GM18520 (cell line): Measurements from ENCODE around the gene GABRR2.
"Not testable (repeated sequence)": the region's sequence is repeated elsewhere in the genome, so short reads cannot be mapped to it uniquely, and the experiment has no call there.

Experiments
- ATAC-seq: cut with Tn5 transposase; IDR thresholded peaks from one replicate; pipeline ENCODE4 v1.9.1; 2021; ENCODE audit not compliant: unreplicated experiment

Gene GABRR2

GRCh38 chr6:89328976-89329375 lies 13.9 kb upstream of the GABRR2 start:
- ATAC-seq, result no peak

GRCh38 chr6:89324304-89324703 lies 9.2 kb upstream of the GABRR2 start:
- no peak for ATAC-seq

DNA sequence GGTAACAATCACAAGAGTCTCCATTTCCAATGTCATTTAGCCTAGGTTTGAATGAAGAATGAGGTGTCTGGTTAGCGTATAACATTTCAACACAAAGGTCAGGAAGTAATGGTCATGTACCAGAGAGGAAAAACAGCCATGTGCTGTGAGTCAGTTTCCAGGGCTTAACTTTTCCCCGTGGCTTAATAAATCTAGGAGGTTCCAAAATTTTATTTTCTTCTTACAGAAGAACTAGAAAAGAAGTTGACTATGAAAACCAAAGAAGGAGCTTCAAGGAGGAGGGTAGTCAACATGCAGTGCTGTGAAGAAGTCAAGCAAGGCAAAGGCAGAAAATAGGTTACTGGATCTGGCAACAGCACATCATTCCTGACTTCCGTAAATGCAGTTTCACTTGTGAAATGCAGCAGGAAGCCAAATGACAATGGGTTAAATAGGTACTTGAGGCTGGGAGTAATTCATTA lies 8.4 kb upstream of the GABRR2 start:
- ATAC-seq, result no peak

DNA sequence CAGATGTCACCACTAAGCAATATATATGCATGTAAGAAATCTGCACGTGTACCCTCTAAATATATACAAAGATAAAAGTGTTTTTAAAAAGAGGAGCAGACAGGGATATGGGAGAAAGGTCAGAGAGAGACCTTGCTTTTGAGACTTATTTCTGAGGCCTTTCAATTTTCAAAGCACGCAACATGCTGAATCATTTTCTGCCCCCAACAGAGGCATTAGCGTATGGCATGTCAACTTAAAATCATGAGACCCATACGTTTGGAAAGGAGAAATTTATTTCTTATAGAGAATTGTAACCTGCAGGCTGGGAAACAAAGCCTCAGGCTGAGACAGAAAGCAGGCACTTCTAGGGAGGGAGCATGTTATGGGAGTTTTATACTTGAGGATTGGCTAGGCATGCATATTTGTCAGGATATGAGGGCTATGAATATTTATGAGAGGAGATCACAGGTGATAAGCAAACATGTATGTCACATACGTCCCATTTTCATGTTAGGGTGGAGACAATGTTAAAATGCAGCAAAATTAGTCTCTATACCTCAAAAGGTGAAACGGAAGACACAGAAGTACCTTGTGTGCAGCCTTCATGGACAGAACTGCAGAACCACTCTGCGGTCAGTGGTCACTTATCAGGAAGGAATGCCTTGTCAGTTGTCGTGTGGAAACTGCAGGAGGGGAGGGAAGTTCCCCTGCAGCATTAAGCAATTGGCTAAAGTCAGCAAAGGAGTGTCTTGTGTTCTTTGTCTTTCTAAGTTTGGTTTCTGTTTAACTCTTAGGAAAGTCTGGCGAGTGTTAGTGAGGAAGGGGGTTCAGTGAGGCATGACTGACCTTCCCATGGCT lies 6.3 kb upstream of the GABRR2 start:
- no peak for ATAC-seq

GRCh38 chr6:89320012-89320559 lies 5.0 kb upstream of the GABRR2 start:
- no peak for ATAC-seq

- no peak for ATAC-seq
These were observed 2.0 kb upstream of the GABRR2 start for GRCh38 chr6:89317067-89317466.

DNA sequence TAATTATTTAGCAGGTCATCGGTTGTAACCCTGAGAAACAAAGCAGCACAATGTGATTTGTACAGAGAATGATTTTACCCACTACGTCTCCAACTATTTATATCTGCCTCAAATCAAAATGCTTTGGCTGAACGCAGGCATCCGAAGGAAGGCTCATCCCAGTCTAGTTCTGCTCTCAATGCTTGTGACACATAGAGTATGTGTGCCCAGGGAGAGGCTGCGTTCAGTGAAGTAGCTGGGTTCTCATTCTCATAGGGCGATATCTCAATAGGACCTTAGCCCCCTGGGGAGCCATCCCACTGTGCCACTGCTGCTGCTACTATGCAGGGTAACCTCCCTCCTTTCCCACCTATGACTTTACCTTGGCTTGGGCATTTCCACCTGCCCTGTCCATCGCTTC lies 407 bp downstream of the GABRR2 start:
- no peak for ATAC-seq

- no peak for ATAC-seq
These were observed 2.1 kb downstream of the GABRR2 start for GRCh38 chr6:89313006-89313405.

DNA sequence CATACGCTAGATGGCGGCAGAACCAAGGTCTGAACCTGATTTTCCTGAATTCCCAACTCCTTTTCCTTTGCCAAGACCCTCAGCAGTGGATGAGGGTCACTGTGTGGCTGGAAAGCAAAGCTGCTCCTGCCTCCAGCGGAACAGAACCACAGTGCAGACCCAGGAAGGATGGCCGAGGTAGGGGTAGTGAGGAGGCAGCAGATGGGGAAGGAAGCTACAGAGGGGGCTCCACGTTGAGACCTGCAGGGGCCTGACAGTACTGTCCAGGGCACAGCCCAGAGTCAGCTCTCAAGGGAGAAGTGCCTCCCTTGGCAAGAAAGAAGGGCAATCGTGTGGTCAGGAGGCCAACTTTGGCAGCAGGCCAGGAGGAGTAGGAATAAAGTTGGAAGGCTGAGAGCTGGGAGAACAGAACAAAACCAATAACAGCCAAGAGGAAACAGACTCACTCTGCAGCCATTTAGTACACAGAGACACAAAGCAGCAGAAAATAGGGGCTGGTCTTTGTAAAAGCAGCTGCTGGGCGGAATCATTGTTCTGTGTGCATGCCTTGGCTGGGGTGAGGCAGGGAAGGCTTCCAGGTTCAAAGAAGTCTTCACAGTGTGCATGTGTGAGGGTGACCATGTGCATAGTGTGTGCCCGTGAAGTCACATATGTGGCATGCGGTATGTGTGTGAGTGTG lies 3.1 kb downstream of the GABRR2 start:
- ATAC-seq, result no peak

- ATAC-seq, result no peak
These were observed 3.6 kb downstream of the GABRR2 start for GRCh38 chr6:89311530-89311852.

DNA sequence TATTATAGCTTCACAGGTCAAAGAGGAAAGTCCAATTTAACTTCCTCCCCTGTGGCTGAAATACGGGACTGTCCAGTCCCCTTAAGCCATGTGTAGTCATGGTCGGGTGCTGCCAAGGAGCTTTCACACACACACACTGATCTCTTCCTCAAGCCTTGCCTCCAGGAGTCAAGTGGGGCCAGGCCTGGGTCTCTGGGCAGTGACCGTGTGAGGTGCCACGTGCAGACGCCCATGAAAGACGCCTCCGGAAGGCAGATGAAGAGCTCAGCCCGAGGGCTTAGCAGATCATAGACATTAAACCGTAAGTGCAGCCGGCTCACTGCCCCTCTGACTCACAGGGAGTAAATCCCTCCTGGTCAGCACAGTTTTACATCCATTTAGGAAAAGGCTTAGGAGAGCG lies 4.2 kb downstream of the GABRR2 start:
- no peak for ATAC-seq

GRCh38 chr6:89308525-89309395 lies 6.3 kb downstream of the GABRR2 start:
- ATAC-seq, result no peak

DNA sequence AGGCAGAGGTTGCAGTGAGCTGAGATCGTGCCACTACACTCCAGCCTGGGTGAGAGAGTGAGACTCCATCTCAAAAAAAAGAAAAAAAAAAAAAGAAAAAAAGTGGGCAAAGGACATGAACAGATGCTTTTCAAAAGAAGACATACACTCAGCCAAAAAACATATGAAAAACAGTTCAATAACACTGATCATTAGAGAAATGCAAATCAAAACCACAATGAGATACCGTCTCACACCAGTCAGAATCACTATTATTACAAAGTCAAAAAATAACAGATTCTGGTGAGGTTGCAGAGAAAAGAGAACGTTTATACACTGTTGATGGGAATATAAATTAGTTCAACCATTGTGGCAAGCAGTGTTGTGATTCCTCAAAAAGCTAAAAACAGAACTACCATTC lies 10.6 kb downstream of the GABRR2 start:
- not testable (repeated sequence) for ATAC-seq

GRCh38 chr6:89302936-89303335 lies 12.2 kb downstream of the GABRR2 start:
- ATAC-seq, result no peak

DNA sequence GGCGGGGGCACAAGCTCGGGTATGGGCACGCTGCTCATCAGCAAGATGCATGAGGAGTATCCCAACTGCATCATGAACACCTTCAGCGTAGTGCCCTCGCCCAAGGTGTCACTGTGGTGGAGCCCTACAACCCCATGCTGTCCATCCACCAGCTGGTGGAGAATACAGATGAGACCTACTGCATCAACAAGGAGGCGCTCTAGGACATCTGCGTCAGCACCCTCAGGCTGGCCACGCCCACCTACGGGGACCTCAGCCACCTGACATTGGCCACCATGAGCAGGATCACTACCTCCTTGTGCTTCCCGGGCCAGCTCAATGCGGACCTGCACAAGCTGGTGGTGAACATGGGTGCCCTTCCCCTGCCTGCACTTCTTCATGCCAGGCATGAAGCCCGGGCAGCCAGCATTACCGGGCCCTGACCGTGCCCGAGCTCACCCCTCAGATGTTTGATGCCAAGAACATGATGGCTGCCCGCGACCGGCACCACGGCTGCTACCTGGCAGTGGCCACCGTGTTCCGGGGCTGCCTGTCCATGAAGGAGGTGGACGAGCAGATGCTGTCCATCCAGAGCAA lies 12.8 kb downstream of the GABRR2 start:
- ATAC-seq, result no peak

GRCh38 chr6:89301586-89302194 lies 13.4 kb downstream of the GABRR2 start:
- ATAC-seq, result no peak

GRCh38 chr6:89299466-89299850 lies 15.6 kb downstream of the GABRR2 start:
- ATAC-seq, result no peak

GRCh38 chr6:89298680-89299465 lies 16.2 kb downstream of the GABRR2 start:
- peak; percentile 48 for ATAC-seq

DNA sequence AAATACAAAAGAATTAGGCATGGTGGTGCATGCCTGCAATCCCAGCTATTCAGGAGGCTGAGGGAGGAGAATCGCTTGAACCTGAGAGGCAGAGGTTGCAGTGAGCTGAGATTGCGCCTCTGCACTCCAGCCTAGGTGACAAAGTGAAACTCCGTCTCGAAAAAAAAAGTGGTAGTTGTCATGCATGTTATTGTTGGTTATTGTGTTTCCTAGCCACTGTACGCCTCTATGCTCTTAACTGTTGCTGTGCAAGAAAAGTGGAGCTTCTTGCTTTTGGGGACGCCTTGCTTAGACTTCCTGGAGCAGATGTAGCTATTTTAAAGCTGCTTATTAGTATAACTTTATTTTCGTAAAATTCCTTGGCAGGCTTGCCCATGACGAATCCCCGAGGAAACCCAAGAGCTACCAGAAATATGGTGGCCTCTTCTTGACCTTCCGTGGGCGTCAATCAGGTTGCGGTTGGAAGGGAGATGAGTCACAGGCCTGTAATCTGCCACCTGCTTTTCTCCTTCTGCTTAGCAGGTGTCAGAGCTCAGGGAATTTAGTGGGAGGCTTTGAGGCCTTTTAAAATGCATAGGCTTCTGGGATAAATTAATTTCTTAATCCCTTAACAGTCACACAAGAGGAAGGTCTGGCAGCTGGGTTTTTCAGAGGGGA lies 17.3 kb downstream of the GABRR2 start:
- ATAC-seq, result peak; percentile 69
